OCI-LY3 (cell line): Measurements from ENCODE around the gene WDR86.

Experiments used
- EZH2phosphoT487 ChIP-seq: fragments of 200-600 bp; shearing (Covaris generic); IDR thresholded peaks from 2 replicates; pipeline ENCODE4 v1.6.1; 2018; ENCODE audit warnings: antibody characterized with exemption, mixed run types, low read depth
- TF ChIP-seq, protein P1 (sequence below): fragments of 200-600, 300-600 bp; sonication (generic); IDR thresholded peaks from 2 replicates; pipeline ENCODE4 v1.5.1; 2014; ENCODE audit warnings: antibody characterized with exemption, low read length, low read depth

- TF ChIP-seq, protein P1, sequence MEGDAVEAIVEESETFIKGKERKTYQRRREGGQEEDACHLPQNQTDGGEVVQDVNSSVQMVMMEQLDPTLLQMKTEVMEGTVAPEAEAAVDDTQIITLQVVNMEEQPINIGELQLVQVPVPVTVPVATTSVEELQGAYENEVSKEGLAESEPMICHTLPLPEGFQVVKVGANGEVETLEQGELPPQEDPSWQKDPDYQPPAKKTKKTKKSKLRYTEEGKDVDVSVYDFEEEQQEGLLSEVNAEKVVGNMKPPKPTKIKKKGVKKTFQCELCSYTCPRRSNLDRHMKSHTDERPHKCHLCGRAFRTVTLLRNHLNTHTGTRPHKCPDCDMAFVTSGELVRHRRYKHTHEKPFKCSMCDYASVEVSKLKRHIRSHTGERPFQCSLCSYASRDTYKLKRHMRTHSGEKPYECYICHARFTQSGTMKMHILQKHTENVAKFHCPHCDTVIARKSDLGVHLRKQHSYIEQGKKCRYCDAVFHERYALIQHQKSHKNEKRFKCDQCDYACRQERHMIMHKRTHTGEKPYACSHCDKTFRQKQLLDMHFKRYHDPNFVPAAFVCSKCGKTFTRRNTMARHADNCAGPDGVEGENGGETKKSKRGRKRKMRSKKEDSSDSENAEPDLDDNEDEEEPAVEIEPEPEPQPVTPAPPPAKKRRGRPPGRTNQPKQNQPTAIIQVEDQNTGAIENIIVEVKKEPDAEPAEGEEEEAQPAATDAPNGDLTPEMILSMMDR = no peak
- TF ChIP-seq EZH2phosphoT487 = no peak
These were observed 20.8 kb upstream of the WDR86 start for GRCh38 chr7:151430391-151431205.
